Motor neuron (in vitro differentiated cells): ENCODE measurements around the gene CLDND2. TPM values are rescaled to one million over a fixed set of nuclear protein-coding genes. Genes with fewer than 3 reads are reported as not detected.

Source experiments
- ATAC-seq, 8 experiments: fragments of 200-7000 bp; cut with Tn5 transposase; replicated peaks in 6 of 8; 2 replicates each; pipeline ENCODE4 v1.8.0; 2021; ENCODE audit warnings: mild to moderate bottlenecking in 8 of 8, moderate library complexity in 8 of 8
- H3K27ac ChIP-seq, 2 donors: fragments of 250-450 bp; sonication (Bioruptor Pico); 2 replicates each; pipeline ENCODE4 v1.9.0; 2021; ENCODE audit warnings: antibody characterized with exemption in 2 of 2, mild to moderate bottlenecking in 2 of 2, moderate library complexity in 1 of 2
- H3K4me1 ChIP-seq, 2 donors: fragments of 250-450 bp; sonication (Bioruptor Pico); replicated peaks in 1 of 2; 2 replicates each; pipeline ENCODE4 v1.6.1; 2021; ENCODE audit warnings: antibody characterized with exemption in 2 of 2, mild to moderate bottlenecking in 2 of 2, moderate library complexity in 1 of 2
- H3K4me3 ChIP-seq, 5 donors: fragments of 250-450 bp; sonication (Bioruptor Pico); 2 replicates each; pipeline ENCODE4 v1.9.0; 2021; ENCODE audit warnings: antibody characterized with exemption in 5 of 5, mild to moderate bottlenecking in 5 of 5, moderate library complexity in 4 of 5
- WGBS, 10 experiments: fragments of 450-650 bp; shearing (Covaris generic); methylation state at CpG; one replicate each; pipeline ENCODE4 v1.0.0; 2022; 5-methylcytosine and 5-hydroxymethylcytosine counted together
- in situ Hi-C, 9 experiments: fragments of 400-800 bp; cut with MboI; loops; one replicate each; pipeline ENCODE4 v1.15.0; 2021; ENCODE audit warnings: low sequenced_read_pairs in 9 of 9, low pct_unique_long_range_greater_than_20kb in 2 of 9; ENCODE audit not compliant: unreplicated experiment in 9 of 9
- total RNA-seq, 8 experiments: library from RNA; unstranded; fragments of 300-600 nt; gene quantifications; 2 replicates each; pipeline versions ENCODE4 v1.2.3 to v1.2.4, GENCODE V29; 2022

CLDND2 gene
- total RNA-seq, 8 experiments from 2014 or later, result 0.36 to 4.1 (median 2.4) TPM

DNA sequence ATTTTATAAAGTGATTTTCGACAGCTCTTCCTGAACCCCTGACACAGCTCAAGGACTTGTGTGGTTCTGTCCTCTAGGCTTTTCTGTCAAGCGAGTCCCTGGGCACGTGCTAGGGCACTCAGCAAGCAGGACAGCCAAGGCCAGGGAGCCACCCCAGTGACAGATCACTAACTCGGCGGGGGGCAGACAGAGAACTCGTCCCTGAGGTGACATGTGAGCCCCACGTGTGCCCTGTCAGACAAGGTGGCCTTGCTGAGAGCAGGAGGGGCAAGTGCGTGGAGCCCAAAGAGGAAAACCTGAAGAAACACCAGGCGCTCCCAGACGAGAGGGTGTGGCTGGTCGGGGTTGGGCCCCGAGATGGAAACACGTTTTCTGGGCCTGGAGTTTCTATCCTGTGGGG, 7.6 kb downstream of the CLDND2 start:
- in situ Hi-C loops, result no loop called here
- WGBS, 10 experiments, result 70 to 92% (median 87%) methylated on average over 2 to 5 of the region's 13 CpGs; no CpG with 5 or more reads in 4 of the 10 experiments
- no peak for ATAC-seq
- no peak overlapping the region for H3K4me3 ChIP-seq
- H3K27ac ChIP-seq, result no peak overlapping the region
- peaks cover 7% of the 10 kb centered on the region in 2 donors for H3K4me1 ChIP-seq

GRCh38 chr19:51359294-51359693, 9.5 kb downstream of the CLDND2 start:
- H3K4me3 ChIP-seq, result no peak overlapping the region
- peak in 2 of 8 experiments; percentile 84 to 89 for ATAC-seq
- peaks cover 3 to 5% of the 10 kb centered on the region in 2 donors for H3K4me1 ChIP-seq
- in situ Hi-C loops, result no loop called here
- H3K27ac ChIP-seq, result no peak overlapping the region
- 60 to 100% (median 90%) methylated on average over 1 to 4 of the region's 4 CpGs; no CpG with 5 or more reads in 5 of the 10 experiments for WGBS, 10 experiments

GRCh38 chr19:51357952-51358351, 10.9 kb downstream of the CLDND2 start:
- Histone ChIP-seq H3K4me3 (no peak overlapping the region), H3K4me1 (peaks cover 9 to 10% of the 10 kb centered on the region in 2 donors), H3K27ac (no peak overlapping the region)
- in situ Hi-C loops, result no loop called here
- ATAC-seq, result peak in 1 of 8 experiments; percentile 15
- 66 to 100% (median 88%) methylated on average over 1 to 7 of the region's 7 CpGs; no CpG with 5 or more reads in 2 of the 10 experiments for WGBS, 10 experiments

GRCh38 chr19:51356159-51356801, 12.5 kb downstream of the CLDND2 start:
- in situ Hi-C loops, result no loop called here
- no peak overlapping the region for H3K27ac ChIP-seq

GRCh38 chr19:51354742-51355148, 14.1 kb downstream of the CLDND2 start:
- Histone ChIP-seq H3K27ac (peak overlapping the region; percentile 84 to 89), H3K4me3 (peak overlapping the region; percentile 15 to 41 (median 33)), H3K4me1 (peaks cover 12 to 14% of the 10 kb centered on the region in 2 donors)
- peak in 5 of 8 experiments; percentile 82 to 91 (median 85) for ATAC-seq
- in situ Hi-C loops, result no loop called here
- WGBS, 10 experiments, result 0 to 85% (median 7%) methylated on average over 1 to 8 of the region's 8 CpGs; no CpG with 5 or more reads in 2 of the 10 experiments

More at GRCh38 chr19:51356159-51356801, 12.5 kb downstream of the CLDND2 start:
- Histone ChIP-seq H3K4me3 (no peak overlapping the region), H3K4me1 (peaks cover 12 to 14% of the 10 kb centered on the region in 2 donors)
- WGBS, 10 experiments, result 60 to 100% (median 89%) methylated on average over 2 to 7 of the region's 10 CpGs
- ATAC-seq, result no peak

DNA sequence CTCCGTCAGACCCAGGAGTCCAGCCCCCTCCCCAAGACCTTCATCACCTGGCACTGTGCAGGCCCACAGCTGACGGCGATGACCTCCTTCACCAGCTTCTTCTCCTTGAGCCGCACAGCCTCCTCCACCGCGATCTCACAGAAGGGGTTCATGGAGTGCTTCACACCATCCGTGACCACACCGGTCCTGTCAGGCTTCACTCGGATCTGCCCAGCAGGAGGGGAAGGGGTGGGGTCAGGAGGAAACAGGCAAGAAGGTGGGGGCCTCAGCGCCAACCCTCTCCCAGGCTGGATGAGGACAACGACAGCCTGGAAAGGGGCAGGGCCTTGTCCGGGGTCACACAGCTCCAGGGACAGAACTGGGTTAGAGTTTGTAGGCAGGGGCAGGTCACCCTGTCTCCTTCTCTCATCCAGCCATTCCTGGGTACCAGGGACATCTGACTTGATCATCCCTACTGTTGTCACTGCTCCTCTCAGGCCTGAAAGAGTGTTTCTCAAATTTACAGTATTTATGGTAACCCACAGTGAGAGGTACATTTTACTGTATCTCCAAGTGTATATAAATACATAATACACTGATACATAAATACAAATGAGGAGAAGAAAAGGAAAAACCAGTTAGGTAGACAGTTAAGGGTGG, 14.6 kb downstream of the CLDND2 start:
- Histone ChIP-seq H3K4me3 (peak overlapping the region; percentile 15 to 41 (median 33)), H3K4me1 (peaks cover 12 to 14% of the 10 kb centered on the region in 2 donors), H3K27ac (peak overlapping the region; percentile 84 to 89)
- in situ Hi-C loops, result no loop called here
- no CpG with 5 or more reads among the region's 12 CpGs for WGBS, 10 experiments
- peak in 7 of 8 experiments; percentile 17 to 92 (median 87) for ATAC-seq

DNA sequence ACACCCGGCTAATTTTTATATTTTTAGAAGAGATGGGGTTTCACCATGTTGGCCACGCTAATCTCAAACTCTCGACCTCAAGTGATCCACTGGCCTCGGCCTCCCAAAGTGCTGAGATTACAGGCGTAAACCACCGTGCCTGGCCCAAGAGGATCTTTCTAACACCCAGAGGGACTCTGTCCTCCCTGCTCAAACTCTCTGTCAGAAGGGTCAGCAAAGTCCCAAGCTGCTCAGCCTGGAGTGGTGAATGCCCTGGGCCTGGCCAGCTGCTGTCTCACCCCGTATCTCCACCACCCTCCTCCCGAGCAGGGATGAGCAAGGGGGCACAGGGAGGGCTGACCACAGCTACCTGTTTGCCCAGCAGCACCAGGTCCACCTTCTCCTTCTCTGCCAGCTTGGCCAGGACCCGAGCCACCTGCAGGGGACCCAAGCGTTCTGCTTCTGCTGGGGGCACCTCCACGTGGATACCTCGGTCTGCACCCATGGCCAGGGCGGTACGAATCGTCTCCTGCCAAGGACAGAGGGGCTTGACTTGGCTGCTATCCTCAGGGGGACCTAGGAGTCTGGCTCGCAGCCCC, 15.9 kb downstream of the CLDND2 start:
- no peak for ATAC-seq
- Histone ChIP-seq H3K27ac (peak overlapping the region in 1 of 2 donors; percentile 72), H3K4me1 (peaks cover 12 to 14% of the 10 kb centered on the region in 2 donors), H3K4me3 (peak overlapping the region in 1 of 5 donors; percentile 24)
- WGBS, 10 experiments, result 20 to 100% (median 86%) methylated on average over 1 to 5 of the region's 16 CpGs; no CpG with 5 or more reads in 4 of the 10 experiments
- in situ Hi-C loops, result no loop called here

- H3K27ac ChIP-seq, result no peak overlapping the region
- no peak for ATAC-seq
- WGBS, 10 experiments, result 87 to 100% (median 100%) methylated on average over 1 to 7 of the region's 11 CpGs; no CpG with 5 or more reads in 3 of the 10 experiments
Measured at GRCh38 chr19:51351266-51351990, 17.4 kb downstream of the CLDND2 start.

GRCh38 chr19:51347209-51347928, 21.4 kb downstream of the CLDND2 start:
- Histone ChIP-seq H3K27ac (no peak overlapping the region), H3K4me3 (no peak overlapping the region), H3K4me1 (no peaks in the 10 kb centered on the region)
- no peak for ATAC-seq
- in situ Hi-C loops, result no loop called here
- WGBS, 10 experiments, result 14 to 100% (median 86%) methylated on average over 1 to 5 of the region's 10 CpGs; no CpG with 5 or more reads in 1 of the 10 experiments

More at GRCh38 chr19:51351266-51351990, 17.4 kb downstream of the CLDND2 start:
- Histone ChIP-seq H3K4me3 (no peak overlapping the region), H3K4me1 (peaks cover 12 to 14% of the 10 kb centered on the region in 2 donors)
- in situ Hi-C loops, result no loop called here

GRCh38 chr19:51346742-51347141, 22.1 kb downstream of the CLDND2 start:
- 67 to 100% (median 100%) methylated on average over 1 to 5 of the region's 17 CpGs; no CpG with 5 or more reads in 3 of the 10 experiments for WGBS, 10 experiments
- Histone ChIP-seq H3K4me1 (no peaks in the 10 kb centered on the region), H3K4me3 (no peak overlapping the region), H3K27ac (no peak overlapping the region)
- in situ Hi-C loops, result no loop called here
- ATAC-seq, result no peak

DNA sequence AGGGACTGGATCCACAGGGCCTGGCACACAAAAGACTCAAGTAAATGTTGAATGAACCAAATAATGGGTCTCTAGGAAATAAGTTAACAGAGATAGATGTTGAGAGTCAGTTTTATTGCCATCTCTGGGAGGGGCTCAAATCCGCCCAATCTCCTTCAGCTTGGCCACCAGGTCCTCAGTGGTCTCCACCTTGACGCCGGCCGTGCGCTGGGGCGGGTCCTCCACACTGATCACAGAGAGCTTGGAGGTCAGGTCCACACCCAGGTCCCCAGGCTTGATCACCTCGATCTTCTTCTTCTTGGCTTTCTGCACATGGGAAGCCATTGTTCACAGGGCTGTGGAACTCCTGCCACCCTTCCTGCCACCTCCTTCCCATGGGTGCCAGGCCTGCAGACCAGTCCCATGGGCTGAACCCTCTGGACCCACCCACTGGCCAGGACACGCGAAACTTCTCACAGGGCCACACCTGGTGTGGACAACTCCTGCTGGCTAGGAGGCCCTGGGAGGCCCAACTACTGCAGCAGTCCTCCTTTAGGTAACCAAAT, 23.7 kb downstream of the CLDND2 start:
- in situ Hi-C loops, result no loop called here
- H3K4me1 ChIP-seq, result peaks cover 0 to 7% of the 10 kb centered on the region in 2 donors
- 95 to 100% (median 98%) methylated on average over 1 to 6 of the region's 9 CpGs; no CpG with 5 or more reads in 7 of the 10 experiments for WGBS, 10 experiments
- H3K27ac ChIP-seq, result no peak overlapping the region
- no peak overlapping the region for H3K4me3 ChIP-seq
- ATAC-seq, result no peak
